Breast epithelium (tissue), 4 donors: ENCODE data around the gene SYNPO. TPM values are rescaled to one million over a fixed set of nuclear protein-coding genes. Genes with fewer than 3 reads are reported as not detected.

Experiments used
- DNase-seq, 2 donors: peaks; one replicate each; pipeline ENCODE4 v3.0.0-alpha.2; 2019; ENCODE audit warnings: low spot score in 2 of 2
- H3K27ac ChIP-seq, 2 donors: fragments of 200-600 bp; sonication (generic) in 1 of 2; one replicate each; pipeline ENCODE4 v1.5.1; 2016 to 2019; ENCODE audit warnings: mild to moderate bottlenecking in 1 of 2
- H3K27me3 ChIP-seq, 2 donors: fragments of 200-600 bp; sonication (generic) in 1 of 2; one replicate each; pipeline versions ENCODE4 v1.5.1 to v1.6.0; 2017 to 2019; ENCODE audit warnings: control low read depth in 1 of 2, mild to moderate bottlenecking in 1 of 2
- H3K36me3 ChIP-seq: fragments of 200-600 bp; one replicate; pipeline ENCODE4 v1.5.1; 2019
- H3K4me1 ChIP-seq, 2 donors: fragments of 200-600 bp; sonication (generic); one replicate each; pipeline ENCODE4 v1.5.1; 2016 to 2019; ENCODE audit warnings: control low read depth in 1 of 2
- H3K4me3 ChIP-seq, 3 donors: fragments of 200-600 bp; sonication (generic); 1 replicate in 2 of 3; 2 replicates in 1 of 3; pipeline ENCODE4 v1.5.1; 2016 to 2019; ENCODE audit warnings: mild to moderate bottlenecking in 3 of 3, moderate library complexity in 2 of 3
- H3K9me3 ChIP-seq, 2 donors: fragments of 200-600 bp; sonication (generic) in 1 of 2; one replicate each; pipeline ENCODE4 v1.5.1; 2016 to 2019; ENCODE audit warnings: control low read depth in 1 of 2
- POLR2A ChIP-seq: fragments of 450-650 bp; IDR thresholded peaks from one replicate; pipeline ENCODE4 v1.6.1; 2016; ENCODE audit warnings: antibody characterized with exemption, mild to moderate bottlenecking, moderate library complexity
- POLR2AphosphoS5 ChIP-seq, 3 donors: sonication (generic); formaldehyde crosslinking; IDR thresholded peaks; one replicate each; pipeline ENCODE4 v1.6.1; 2017; ENCODE audit warnings: antibody characterized with exemption in 3 of 3
- intact Hi-C: fragments of 100-400 bp; cut with DNase I; formaldehyde crosslinking; loops from one replicate; pipeline ENCODE4 v1.15.1; 2023; ENCODE audit warnings: low total_unique reads
- total RNA-seq, 3 donors: library from RNA; depleted of rRNA; stranded (reverse); fragments of >200 nt; gene quantifications; one replicate each; pipeline ENCODE4 v1.1.0, GENCODE V29; 2016
- TF ChIP-seq, protein P1 (sequence below), 3 donors: fragments of 450-650 bp; IDR thresholded peaks; one replicate each; pipeline ENCODE4 v1.5.1; 2016 to 2017; ENCODE audit warnings: antibody characterized with exemption in 3 of 3, mild to moderate bottlenecking in 3 of 3, moderate library complexity in 3 of 3

SYNPO gene
- total RNA-seq, 3 donors from 2014 or later, result 6.3 to 22.4 (median 15.4) TPM

DNA sequence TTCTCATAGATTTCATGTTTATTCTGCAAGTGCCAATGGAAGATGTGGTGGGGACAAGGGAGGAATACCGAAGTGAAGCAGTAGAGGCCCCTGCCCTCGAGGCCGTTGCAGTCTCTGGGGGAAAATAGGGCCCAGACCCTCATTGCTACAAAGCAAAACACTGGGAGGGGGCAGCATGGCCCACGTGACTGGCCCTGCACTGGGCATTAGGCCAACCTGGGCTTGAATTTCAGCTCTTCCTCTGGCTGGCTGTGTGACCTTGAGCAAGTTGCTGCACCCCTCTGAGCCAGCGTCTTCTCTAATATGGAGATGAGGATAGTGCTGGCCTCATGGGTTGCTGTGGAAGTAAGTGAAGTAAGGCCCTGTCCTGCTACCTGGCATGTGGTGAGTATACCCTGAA is 709 bp upstream of the SYNPO start:
- no peaks in the 10 kb centered on the region for H3K9me3 ChIP-seq
- H3K4me3 ChIP-seq, result no peak overlapping the region
- H3K4me1 ChIP-seq, result peaks cover 21 to 36% of the 10 kb centered on the region in 2 donors
- intact Hi-C loops, result loop anchor here (5.0 kb wide), 1 partner anchor 562 kb away; no protein-coding TSS in a partner anchor
- no peaks in the 10 kb centered on the region for H3K36me3 ChIP-seq
- no peak for DNase-seq
- peak overlapping the region; percentile 81 to 97 for H3K27ac ChIP-seq
- H3K27me3 ChIP-seq, result no peaks in the 10 kb centered on the region
- TF ChIP-seq, protein P1, sequence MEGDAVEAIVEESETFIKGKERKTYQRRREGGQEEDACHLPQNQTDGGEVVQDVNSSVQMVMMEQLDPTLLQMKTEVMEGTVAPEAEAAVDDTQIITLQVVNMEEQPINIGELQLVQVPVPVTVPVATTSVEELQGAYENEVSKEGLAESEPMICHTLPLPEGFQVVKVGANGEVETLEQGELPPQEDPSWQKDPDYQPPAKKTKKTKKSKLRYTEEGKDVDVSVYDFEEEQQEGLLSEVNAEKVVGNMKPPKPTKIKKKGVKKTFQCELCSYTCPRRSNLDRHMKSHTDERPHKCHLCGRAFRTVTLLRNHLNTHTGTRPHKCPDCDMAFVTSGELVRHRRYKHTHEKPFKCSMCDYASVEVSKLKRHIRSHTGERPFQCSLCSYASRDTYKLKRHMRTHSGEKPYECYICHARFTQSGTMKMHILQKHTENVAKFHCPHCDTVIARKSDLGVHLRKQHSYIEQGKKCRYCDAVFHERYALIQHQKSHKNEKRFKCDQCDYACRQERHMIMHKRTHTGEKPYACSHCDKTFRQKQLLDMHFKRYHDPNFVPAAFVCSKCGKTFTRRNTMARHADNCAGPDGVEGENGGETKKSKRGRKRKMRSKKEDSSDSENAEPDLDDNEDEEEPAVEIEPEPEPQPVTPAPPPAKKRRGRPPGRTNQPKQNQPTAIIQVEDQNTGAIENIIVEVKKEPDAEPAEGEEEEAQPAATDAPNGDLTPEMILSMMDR (IDR thresholded peaks at IDR 0.05), result no peak
- no peak for TF ChIP-seq POLR2A
- TF ChIP-seq POLR2AphosphoS5 (IDR thresholded peaks at IDR 0.05), result no peak

DNA sequence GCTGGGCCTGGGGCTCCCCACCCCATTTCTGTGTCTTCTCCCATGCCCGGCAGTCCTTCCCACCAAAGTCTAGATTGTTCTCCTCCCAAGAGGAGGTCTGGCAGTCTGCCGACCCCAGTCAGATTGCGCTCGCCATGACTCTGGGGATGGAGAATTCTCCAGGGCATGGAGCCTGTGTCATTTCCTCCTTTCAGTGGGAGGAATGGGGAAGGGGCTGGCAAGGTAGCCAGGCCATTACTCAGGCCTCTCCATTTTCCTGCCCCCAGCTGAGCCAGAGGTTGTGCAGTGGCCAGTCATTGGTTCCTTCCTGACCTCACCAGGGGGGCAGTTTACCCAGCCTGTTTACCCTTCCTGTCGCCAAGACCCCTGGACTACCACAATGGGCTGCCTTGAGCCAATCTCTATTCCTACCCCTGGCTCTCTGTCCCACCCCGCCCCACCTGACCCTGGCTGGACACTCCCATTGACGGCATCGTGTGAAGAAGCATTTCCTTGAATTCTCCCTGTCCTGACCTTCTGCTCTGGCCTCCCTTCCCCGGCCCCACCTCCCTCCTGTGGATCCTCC is 628 bp downstream of the SYNPO start:
- no peaks in the 10 kb centered on the region for H3K27me3 ChIP-seq
- intact Hi-C loops, result no loop called here
- no peak for DNase-seq
- no peak for TF ChIP-seq POLR2A
- TF ChIP-seq, protein P1 (IDR thresholded peaks at IDR 0.05), result no peak
- no peak for TF ChIP-seq POLR2AphosphoS5 (IDR thresholded peaks at IDR 0.05)
- H3K4me1 ChIP-seq, result peaks cover 21 to 38% of the 10 kb centered on the region in 2 donors
- no peaks in the 10 kb centered on the region for H3K36me3 ChIP-seq
- H3K27ac ChIP-seq, result peak overlapping the region; percentile 81 to 97
- H3K9me3 ChIP-seq, result no peaks in the 10 kb centered on the region
- H3K4me3 ChIP-seq, result peak overlapping the region; percentile 1 to 50 (median 17)

DNA sequence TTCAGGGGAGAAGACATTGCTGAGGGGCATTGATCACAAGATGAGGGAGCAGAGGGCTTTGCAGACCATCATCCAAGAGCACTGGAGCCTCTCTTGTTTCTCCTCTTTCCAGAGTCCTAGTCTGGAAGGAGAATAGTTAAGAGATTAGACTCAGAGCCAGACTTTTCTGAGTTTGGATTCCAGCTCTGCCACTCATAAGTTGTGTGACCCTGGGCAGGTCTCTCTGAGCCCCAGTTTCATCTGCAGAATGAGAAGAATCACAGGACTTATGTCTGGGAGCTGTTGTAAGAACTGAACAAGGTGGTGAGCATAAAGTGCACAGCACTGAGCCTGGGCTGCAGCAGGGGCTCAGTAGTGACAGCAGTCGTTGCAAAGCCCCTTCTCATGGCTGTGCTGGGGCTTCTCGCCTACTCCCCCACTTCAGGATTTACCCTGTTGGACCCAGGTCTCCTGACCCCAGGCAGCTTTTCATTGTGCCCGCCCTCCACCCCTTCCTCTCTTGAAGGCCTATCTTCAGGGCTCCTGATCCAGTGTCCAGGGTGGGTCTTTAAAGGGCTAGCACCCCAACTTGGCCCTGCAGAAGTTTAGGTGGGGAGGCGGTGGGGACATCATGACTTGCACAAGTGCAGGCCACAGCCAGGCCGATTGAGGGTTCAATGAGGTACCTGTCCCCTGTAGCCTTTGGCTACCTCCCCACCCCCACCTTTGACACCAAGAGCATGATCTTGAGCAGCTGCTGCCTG is 1.5 kb downstream of the SYNPO start:
- Histone ChIP-seq H3K27ac (peak overlapping the region; percentile 81 to 97), H3K36me3 (no peaks in the 10 kb centered on the region), H3K4me1 (peaks cover 21 to 38% of the 10 kb centered on the region in 2 donors), H3K4me3 (peak overlapping the region in 1 of 3 donors; percentile 7), H3K9me3 (no peaks in the 10 kb centered on the region), H3K27me3 (no peaks in the 10 kb centered on the region)
- intact Hi-C loops, result no loop called here
- TF ChIP-seq, protein P1 (IDR thresholded peaks at IDR 0.05), result no peak
- no peak for TF ChIP-seq POLR2AphosphoS5 (IDR thresholded peaks at IDR 0.05)
- no peak for TF ChIP-seq POLR2A
- no peak for DNase-seq

DNA sequence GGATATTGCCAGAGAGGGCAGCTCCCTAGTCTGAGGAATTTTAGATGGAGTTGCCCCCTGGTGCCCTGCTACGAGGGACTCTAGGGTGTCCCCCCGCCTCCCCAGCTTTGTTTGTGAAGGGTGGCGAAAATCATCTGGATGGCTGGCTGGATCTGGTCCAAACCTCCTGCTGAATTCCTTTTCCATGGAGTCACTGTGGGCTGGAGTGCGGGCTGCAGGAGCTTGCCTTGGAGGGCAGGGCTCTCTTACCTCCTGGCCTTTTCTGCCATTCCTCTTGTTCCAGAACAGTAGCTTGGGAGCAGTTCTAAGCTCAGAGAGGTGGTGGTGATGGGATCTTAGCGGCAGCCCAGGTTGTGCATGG is 2.1 kb downstream of the SYNPO start:
- H3K27ac ChIP-seq, result peak overlapping the region; percentile 81 to 97
- no peaks in the 10 kb centered on the region for H3K27me3 ChIP-seq
- TF ChIP-seq POLR2AphosphoS5 (IDR thresholded peaks at IDR 0.05) (peak in 2 of 3 donors; percentile 28 to 36), POLR2A (no peak)
- peak; percentile 79 to 86 for DNase-seq
- peaks cover 21 to 38% of the 10 kb centered on the region in 2 donors for H3K4me1 ChIP-seq
- H3K36me3 ChIP-seq, result no peaks in the 10 kb centered on the region
- peak overlapping the region in 1 of 3 donors; percentile 7 for H3K4me3 ChIP-seq
- H3K9me3 ChIP-seq, result no peaks in the 10 kb centered on the region
- intact Hi-C loops, result no loop called here

DNA sequence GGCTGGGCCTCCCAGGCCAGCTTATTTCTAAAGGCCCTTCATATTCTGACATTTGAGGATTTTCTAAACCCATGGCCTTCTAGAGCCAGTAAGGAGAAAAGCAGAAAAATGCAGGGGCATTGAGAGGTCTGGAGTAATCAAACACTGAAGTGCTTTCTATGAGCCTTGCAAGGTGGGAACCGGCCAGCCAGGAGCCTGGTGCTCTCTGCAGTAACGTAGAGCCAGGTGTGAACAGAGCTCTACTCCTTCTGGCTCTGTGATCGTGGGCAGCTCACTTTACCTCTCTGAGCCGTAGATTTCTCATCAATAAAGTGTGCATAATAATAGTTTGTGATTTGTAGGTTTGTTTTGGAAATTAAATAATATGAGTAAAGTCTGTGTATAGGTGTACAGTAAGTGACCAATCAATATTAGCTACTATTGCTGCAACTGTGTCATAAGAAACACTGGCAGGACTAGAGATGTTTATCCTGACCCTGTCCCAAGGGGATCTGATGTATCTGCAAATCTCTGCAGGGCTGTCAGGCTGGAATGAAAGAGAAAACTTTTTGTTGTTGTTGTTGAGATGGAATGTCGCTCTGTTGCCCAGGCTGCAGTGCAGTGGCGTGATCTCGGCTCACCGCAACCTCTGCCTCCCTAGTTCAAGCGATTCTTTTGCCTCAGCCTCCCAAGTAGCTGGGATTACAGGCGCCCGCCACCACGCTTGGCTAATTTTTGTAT is 2.7 kb downstream of the SYNPO start:
- peaks cover 21 to 38% of the 10 kb centered on the region in 2 donors for H3K4me1 ChIP-seq

More for the DNA sequence above, 2.7 kb downstream of the SYNPO start:
- DNase-seq, result no peak
- Histone ChIP-seq H3K9me3 (no peaks in the 10 kb centered on the region), H3K27me3 (no peaks in the 10 kb centered on the region), H3K36me3 (no peaks in the 10 kb centered on the region), H3K4me3 (no peak overlapping the region), H3K27ac (peak overlapping the region; percentile 81 to 97)
- TF ChIP-seq POLR2AphosphoS5 (IDR thresholded peaks at IDR 0.05), result no peak
- TF ChIP-seq, protein P1 (IDR thresholded peaks at IDR 0.05), result no peak
- no peak for TF ChIP-seq POLR2A
- intact Hi-C loops, result no loop called here
